Ovary (tissue), 10 donors: ENCODE data around the gene ICE1. TPM values are rescaled to one million over a fixed set of nuclear protein-coding genes. Genes with fewer than 3 reads are reported as not detected.

Experiments
- DNase-seq, 5 donors: peaks; one replicate each; pipeline ENCODE4 v3.0.0-alpha.2; 2019 to 2020
- H3K27ac ChIP-seq, 2 donors: fragments of 200-600 bp; one replicate each; pipeline versions ENCODE4 v1.5.1 to v1.8.0; 2019 to 2022
- H3K27me3 ChIP-seq: fragments of 200-600 bp; one replicate; pipeline ENCODE4 v1.8.0; 2022
- H3K36me3 ChIP-seq: fragments of 200-600 bp; sonication (generic); one replicate; pipeline ENCODE4 v1.5.1; 2019
- H3K4me1 ChIP-seq: one replicate; pipeline ENCODE4 v1.8.1; 2013; ENCODE audit warnings: mild to moderate bottlenecking, moderate library complexity; ENCODE audit not compliant: insufficient read depth
- H3K4me3 ChIP-seq: fragments of 200-600 bp; sonication (generic); one replicate; pipeline ENCODE4 v1.5.1; 2017
- H3K9me3 ChIP-seq, 2 donors: fragments of 200-600 bp in 1 of 2; sonication (generic) in 1 of 2; one replicate each; pipeline versions ENCODE4 v1.5.1 to v1.8.1; 2013 to 2019; ENCODE audit warnings: mild to moderate bottlenecking in 1 of 2, moderate library complexity in 1 of 2
- CTCF ChIP-seq, 3 donors: fragments of 450-650 bp in 2 of 3; fragments of 200-600 bp in 1 of 3; IDR thresholded peaks; one replicate each; pipeline versions ENCODE4 v1.5.1 to v1.8.0; 2016 to 2022; ENCODE audit warnings: antibody characterized with exemption in 3 of 3, mild to moderate bottlenecking in 1 of 3
- EP300 ChIP-seq: sonication (generic); formaldehyde crosslinking; IDR thresholded peaks from one replicate; pipeline ENCODE4 v1.6.1; 2017; ENCODE audit warnings: antibody characterized with exemption
- POLR2A ChIP-seq: fragments of 450-650 bp; IDR thresholded peaks from one replicate; pipeline ENCODE4 v1.6.1; 2017; ENCODE audit warnings: antibody characterized with exemption, mild to moderate bottlenecking, moderate library complexity
- WGBS, 3 donors: extraction: QIAGEN DNeasy Blood & Tissue Kit in 1 of 3; methylation state at CpG; one replicate each; pipeline versions ENCODE4 v1.1.5 to v1.1.7; 2013 to 2017; 5-methylcytosine and 5-hydroxymethylcytosine counted together
- intact Hi-C, 4 donors: fragments of 100-400 bp; cut with DNase I; formaldehyde crosslinking; loops; one replicate each; pipeline versions ENCODE4 v1.11.0 to v1.15.1; 2022 to 2023
- long read RNA-seq, 3 donors: library from polyadenylated mRNA in 2 of 3; unstranded in 2 of 3; transcript quantifications; one replicate each; pipeline ENCODE4 v2.0.0 and lab custom pipeline, GENCODE V29; 2021 to 2026
- polyA plus RNA-seq, 2 donors: library from polyadenylated mRNA; stranded (reverse); fragments of 200-250 nt in 1 of 2; fragments of 350-450 nt in 1 of 2; fragmentation: Illumina TruSeq in 1 of 2; extraction: RNeasy Lipid Tissue Mini Kit (QIAGEN cat#74804) in 1 of 2; gene quantifications; one replicate each; pipeline ENCODE4 v1.2.3, GENCODE V29; 2013 to 2014
- total RNA-seq, 7 donors: library from RNA; depleted of rRNA in 2 of 7; stranded (reverse); fragments of >200 nt in 2 of 7; fragmentation: NEBNext Ultra II Directional in 3 of 7; extraction: Animal tissue kit (Norgen Biotek cat#: 25700) in 3 of 7; gene quantifications; one replicate each; pipeline versions ENCODE4 v1.1.0 to v1.2.4, GENCODE V29; 2016 to 2023
- donor health status: DM: no; HTN: no; CAD: no; lungs with moderate emphysema.
- donor health status: DM: no; HTN: no; CAD: no.
- donor health status: Bipolar disorder and iron deficiency.
- donor health status: DM: yes; HTN: yes; CAD: no.
- donor health status: DM: no; HTN: no; CAD: no.
- donor health status: DM: yes; HTN: yes; CAD: no.

The ICE1 gene
- 10 to 100 TPM; 22.7 to 38.0 (median 30.7) TPM for total RNA-seq
- 10 to 100 TPM; 10.7 to 18.6 TPM for polyA plus RNA-seq
- long read RNA-seq, donor 1, partial matches to known transcripts, result 5 of 8 reads
- long read RNA-seq, donor 1, other reads (novel, unspliced or antisense), result 3 of 8 reads
- long read RNA-seq, donor 2, partial matches to known transcripts, result 5 of 5 reads
- long read RNA-seq, donor 2, other reads (novel, unspliced or antisense), result 0 of 5 reads
- long read RNA-seq, donor 3, partial matches to known transcripts, result 8 of 13 reads
- long read RNA-seq, donor 3, other reads (novel, unspliced or antisense), result 2 of 13 reads

- no peaks in the 10 kb centered on the region for H3K27me3 ChIP-seq
- no peaks in the 10 kb centered on the region for H3K36me3 ChIP-seq
- H3K4me1 ChIP-seq, result peaks cover 17% of the 10 kb centered on the region
- intact Hi-C loops, result loop anchor here in 1 of 4 donors (5.0 kb wide), 1 partner anchor 540 kb away; no protein-coding TSS in a partner anchor
- H3K4me3 ChIP-seq, result peak within 1 kb of the TSS; percentile 75
- WGBS, 3 donors, result 0 to 1% (median 0%) methylated on average over 56 to 71 of the region's 71 CpGs
- TF ChIP-seq POLR2A (peak; percentile 76), EP300 (peak; percentile 31), CTCF (IDR thresholded peaks at IDR 0.05) (peak in 1 of 3 donors; percentile 4)
- peak; percentile 97 to 98 (median 97) for DNase-seq
- H3K9me3 ChIP-seq, result no peaks in the 10 kb centered on the region
- H3K27ac ChIP-seq, result peak within 1 kb of the TSS; percentile 99 to 100
Measured at GRCh38 chr5:5421961-5422818, at the start of gene ICE1. ICE1 (plus strand) TSS chr5:5422677; CDS start chr5:5422916, 239 bp downstream.

GRCh38 chr5:5372930-5373329 lies 49.5 kb upstream of the ICE1 start:
- intact Hi-C loops, result no loop called here
- WGBS, 3 donors, result 83 to 92% (median 87%) methylated on average over 10 of the region's 10 CpGs
- no peak overlapping the region for H3K4me3 ChIP-seq
- no peaks in the 10 kb centered on the region for H3K36me3 ChIP-seq
- H3K9me3 ChIP-seq, result no peaks in the 10 kb centered on the region
- TF ChIP-seq EP300 (no peak), CTCF (IDR thresholded peaks at IDR 0.05) (no peak), POLR2A (no peak)
- H3K27me3 ChIP-seq, result no peaks in the 10 kb centered on the region
- no peak for DNase-seq
- no peak overlapping the region for H3K27ac ChIP-seq
- H3K4me1 ChIP-seq, result peaks cover 2% of the 10 kb centered on the region

- Histone ChIP-seq H3K36me3 (no peaks in the 10 kb centered on the region), H3K9me3 (no peaks in the 10 kb centered on the region), H3K27me3 (no peaks in the 10 kb centered on the region), H3K4me1 (peaks cover 2% of the 10 kb centered on the region), H3K4me3 (no peak overlapping the region), H3K27ac (no peak overlapping the region)
- DNase-seq, result no peak
- intact Hi-C loops, result no loop called here
- 83 to 100% (median 97%) methylated on average over 2 of the region's 2 CpGs for WGBS, 3 donors
- no peak for TF ChIP-seq CTCF (IDR thresholded peaks at IDR 0.05)
- no peak for TF ChIP-seq POLR2A
- TF ChIP-seq EP300, result no peak
Measured at GRCh38 chr5:5373351-5373989, 49.0 kb upstream of the ICE1 start.

GRCh38 chr5:5374009-5374715 lies 48.3 kb upstream of the ICE1 start:
- Histone ChIP-seq H3K27me3 (no peaks in the 10 kb centered on the region), H3K9me3 (no peaks in the 10 kb centered on the region), H3K27ac (no peak overlapping the region), H3K4me3 (no peak overlapping the region), H3K36me3 (no peaks in the 10 kb centered on the region), H3K4me1 (peaks cover 2% of the 10 kb centered on the region)
- DNase-seq, result no peak
- no peak for TF ChIP-seq EP300
- no peak for TF ChIP-seq CTCF (IDR thresholded peaks at IDR 0.05)
- intact Hi-C loops, result no loop called here
- 50 to 58% (median 55%) methylated on average over 6 of the region's 6 CpGs for WGBS, 3 donors
